Loucy (cell line): ENCODE data around the gene SH3PXD2B.

ENCODE experiments used
- H2AFZ ChIP-seq: fragments of 200-600 bp; sonication (generic); 2 replicates; pipeline ENCODE4 v1.6.0; 2016; ENCODE audit warnings: antibody characterized with exemption, mild to moderate bottlenecking, low read length, moderate library complexity
- H3F3A ChIP-seq: fragments of 200-600 bp; 2 replicates; pipeline ENCODE4 v1.6.0; 2016; ENCODE audit warnings: antibody characterized with exemption, low read depth, mild to moderate bottlenecking
- H3K27me3 ChIP-seq: fragments of 200-600 bp; sonication (generic); 2 replicates; pipeline ENCODE4 v1.6.1; 2014; ENCODE audit warnings: low read length, mild to moderate bottlenecking; ENCODE audit not compliant: insufficient read depth, poor library complexity, severe bottlenecking
- H3K36me3 ChIP-seq: fragments of 200-600 bp; sonication (generic); 2 replicates; pipeline ENCODE4 v1.6.1; 2016; ENCODE audit warnings: low read length; ENCODE audit not compliant: insufficient read depth
- H3K4me1 ChIP-seq: fragments of 200-600 bp; sonication (generic); 2 replicates; pipeline ENCODE4 v1.5.1; 2014; ENCODE audit warnings: low read length, mild to moderate bottlenecking; ENCODE audit not compliant: insufficient read depth, poor library complexity, severe bottlenecking
- H3K4me2 ChIP-seq: fragments of 200-600 bp; sonication (generic); 2 replicates; pipeline ENCODE4 v1.6.0; 2014; ENCODE audit warnings: antibody characterized with exemption, low read length, low read depth, mild to moderate bottlenecking; ENCODE audit not compliant: poor library complexity, severe bottlenecking
- H3K4me3 ChIP-seq: fragments of 200-600 bp; sonication (generic); 2 replicates; pipeline ENCODE4 v1.5.1; 2014; ENCODE audit warnings: low read length, mild to moderate bottlenecking, mixed read lengths; ENCODE audit not compliant: poor library complexity, severe bottlenecking
- H3K79me2 ChIP-seq: fragments of 200-600 bp; sonication (generic); 2 replicates; pipeline ENCODE4 v1.6.1; 2014; ENCODE audit warnings: low read length; ENCODE audit not compliant: insufficient read depth
- H3K9ac ChIP-seq: fragments of 200-600 bp; sonication (generic); 2 replicates; pipeline ENCODE4 v1.6.0; 2014; ENCODE audit warnings: mild to moderate bottlenecking, low read depth, low read length, moderate library complexity; ENCODE audit not compliant: poor library complexity, severe bottlenecking
- H3K9me2 ChIP-seq: fragments of 200-600 bp; sonication (generic); replicated peaks from 2 replicates; pipeline ENCODE4 v1.6.1; 2016; ENCODE audit warnings: low read depth, low read length, mixed read lengths
- H3K9me3 ChIP-seq: fragments of 200-600 bp; sonication (generic); 2 replicates; pipeline ENCODE4 v1.6.1; 2014; ENCODE audit warnings: mild to moderate bottlenecking, antibody characterized with exemption, low read length, low read depth; ENCODE audit not compliant: insufficient read depth
- H4K20me1 ChIP-seq: fragments of 200-600 bp; sonication (generic); 2 replicates; pipeline ENCODE4 v1.6.0; 2014; ENCODE audit warnings: antibody characterized with exemption, low read length, mild to moderate bottlenecking; ENCODE audit not compliant: insufficient read depth, poor library complexity, severe bottlenecking
- CTCF ChIP-seq: fragments of 200-600 bp; sonication (generic); conservative IDR thresholded peaks from 2 replicates; pipeline ENCODE4 v1.5.1; 2014; ENCODE audit warnings: mild to moderate bottlenecking, antibody characterized with exemption, low read length
- EZH2phosphoT487 ChIP-seq: fragments of 200-600 bp; IDR thresholded peaks from 2 replicates; pipeline ENCODE4 v1.6.1; 2018; ENCODE audit warnings: antibody characterized with exemption, mild to moderate bottlenecking, moderate library complexity, borderline replicate concordance

Gene SH3PXD2B

GRCh38 chr5:172421020-172421419, 33.3 kb downstream of the SH3PXD2B start:
- no peaks in the 10 kb centered on the region for H3K79me2 ChIP-seq
- H3K4me3 ChIP-seq, result no peak overlapping the region
- no peaks in the 10 kb centered on the region for H3K4me1 ChIP-seq
- H4K20me1 ChIP-seq, result no peaks in the 10 kb centered on the region
- no peaks in the 10 kb centered on the region for H3K9me3 ChIP-seq
- H3F3A ChIP-seq, result no peaks in the 10 kb centered on the region
- H3K27me3 ChIP-seq, result no peaks in the 10 kb centered on the region
- no peak overlapping the region for H3K4me2 ChIP-seq
- H2AFZ ChIP-seq, result no peak overlapping the region
- H3K9me2 ChIP-seq, result no peaks in the 10 kb centered on the region
- H3K36me3 ChIP-seq, result no peaks in the 10 kb centered on the region; the same call in 1 of the 2 replicates
- no peak for TF ChIP-seq CTCF
- no peak overlapping the region for H3K9ac ChIP-seq

GRCh38 chr5:172420235-172420939, 33.9 kb downstream of the SH3PXD2B start:
- Histone ChIP-seq H3K9me3 (no peaks in the 10 kb centered on the region), H3K36me3 (no peaks in the 10 kb centered on the region; the same call in 1 of the 2 replicates), H3K4me2 (no peak overlapping the region), H3K79me2 (no peaks in the 10 kb centered on the region), H3K9ac (no peak overlapping the region), H3K27me3 (no peaks in the 10 kb centered on the region), H3F3A (no peaks in the 10 kb centered on the region), H2AFZ (no peak overlapping the region), H3K9me2 (no peaks in the 10 kb centered on the region), H3K4me3 (no peak overlapping the region), H4K20me1 (no peaks in the 10 kb centered on the region), H3K4me1 (no peaks in the 10 kb centered on the region)
- no peak for TF ChIP-seq CTCF
- no peak for TF ChIP-seq EZH2phosphoT487

GRCh38 chr5:172418862-172419814, 35.2 kb downstream of the SH3PXD2B start:
- Histone ChIP-seq H3K9ac (no peak overlapping the region), H3K4me1 (no peaks in the 10 kb centered on the region), H3K4me2 (no peak overlapping the region)

More at GRCh38 chr5:172418862-172419814, 35.2 kb downstream of the SH3PXD2B start:
- H2AFZ ChIP-seq, result no peak overlapping the region
- H3K36me3 ChIP-seq, result no peaks in the 10 kb centered on the region; the same call in 1 of the 2 replicates
- no peaks in the 10 kb centered on the region for H3K79me2 ChIP-seq
- H3K9me2 ChIP-seq, result no peaks in the 10 kb centered on the region
- H3F3A ChIP-seq, result no peaks in the 10 kb centered on the region
- H3K4me3 ChIP-seq, result no peak overlapping the region
- H4K20me1 ChIP-seq, result no peaks in the 10 kb centered on the region
- TF ChIP-seq CTCF, result no peak
- no peaks in the 10 kb centered on the region for H3K9me3 ChIP-seq
- no peaks in the 10 kb centered on the region for H3K27me3 ChIP-seq
